ENCODE measurements around the gene OR8H3. TPM values are rescaled to one million over a fixed set of nuclear protein-coding genes. Genes with fewer than 3 reads are reported as not detected.

The OR8H3 gene, protein sequence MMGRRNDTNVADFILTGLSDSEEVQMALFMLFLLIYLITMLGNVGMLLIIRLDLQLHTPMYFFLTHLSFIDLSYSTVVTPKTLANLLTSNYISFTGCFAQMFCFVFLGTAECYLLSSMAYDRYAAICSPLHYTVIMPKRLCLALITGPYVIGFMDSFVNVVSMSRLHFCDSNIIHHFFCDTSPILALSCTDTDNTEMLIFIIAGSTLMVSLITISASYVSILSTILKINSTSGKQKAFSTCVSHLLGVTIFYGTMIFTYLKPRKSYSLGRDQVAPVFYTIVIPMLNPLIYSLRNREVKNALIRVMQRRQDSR
- total RNA-seq, result not detected in 2 replicates

DNA sequence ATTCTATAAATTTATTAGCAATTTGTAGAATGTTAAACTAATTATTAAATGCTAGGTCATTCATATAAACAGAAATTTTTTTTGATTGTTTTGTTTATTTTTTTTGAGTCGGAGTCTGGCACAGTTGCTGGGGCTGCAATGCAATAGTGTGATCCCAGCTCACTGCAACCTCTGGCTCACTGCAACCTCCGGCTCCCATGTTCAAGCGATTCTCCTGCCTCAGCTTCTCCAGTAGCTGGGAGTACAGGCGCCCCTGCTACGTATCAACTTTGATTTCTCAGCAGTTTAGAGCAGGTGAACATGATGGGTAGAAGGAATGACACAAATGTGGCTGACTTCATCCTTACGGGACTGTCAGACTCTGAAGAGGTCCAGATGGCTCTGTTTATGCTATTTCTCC lies at the start of gene OR8H3:
OR8H3 (plus strand) TSS at position 301 of the 400 bp plus-strand sequence; CDS start at position 301, 0 bp downstream.

DNA sequence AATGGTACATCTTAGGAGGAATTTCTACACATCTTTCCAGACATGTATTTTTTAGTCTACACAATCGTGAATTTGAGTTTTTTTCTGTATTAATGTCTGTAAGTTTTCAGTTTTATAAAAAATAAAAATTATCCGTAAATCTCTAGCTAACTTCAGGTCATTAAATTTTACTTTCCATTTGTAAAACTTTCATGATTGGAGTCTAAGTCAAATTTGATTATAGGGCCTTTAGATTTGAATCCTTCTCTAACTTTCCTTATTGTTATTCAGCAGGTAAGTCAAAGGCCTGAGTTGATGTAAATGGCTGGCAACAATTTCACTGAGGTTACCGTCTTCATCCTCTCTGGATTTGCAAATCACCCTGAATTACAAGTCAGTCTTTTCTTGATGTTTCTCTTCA lies 29.2 kb upstream of the OR8H3 start, which contains the start of gene OR8I2:
OR8I2 (plus strand) TSS at position 301 of the 400 bp plus-strand sequence; CDS start at position 301, 0 bp downstream.

DNA sequence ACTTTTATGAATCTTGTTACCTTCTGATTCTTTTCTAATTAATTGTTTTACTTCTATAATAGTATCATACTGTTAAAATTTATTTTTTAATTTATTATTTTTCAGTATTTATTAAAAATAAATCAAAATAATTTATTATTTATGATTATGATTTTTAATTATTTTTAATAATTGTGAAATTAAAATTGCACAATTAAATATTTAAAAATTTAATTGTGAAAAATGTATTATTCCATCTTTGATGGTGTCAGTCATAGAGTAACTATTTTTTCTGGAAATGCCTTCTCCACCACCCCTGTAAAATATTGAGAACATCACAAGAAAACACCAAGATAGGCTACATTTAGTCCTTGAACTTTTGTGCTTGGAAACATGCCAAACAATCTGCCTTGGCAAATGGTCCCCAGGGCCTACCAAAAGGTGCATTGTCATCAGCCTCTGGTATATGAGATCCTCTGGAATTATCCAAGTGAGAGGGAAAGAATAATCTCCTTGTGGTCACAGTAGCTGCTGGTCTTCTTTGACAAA lies 18.9 kb upstream of the OR8H3 start, which contains the start of gene OR8H2:
OR8H2 (plus strand) TSS at position 478 of the 528 bp plus-strand sequence. CDS start 1,356 bp downstream, outside the sequence.

DNA sequence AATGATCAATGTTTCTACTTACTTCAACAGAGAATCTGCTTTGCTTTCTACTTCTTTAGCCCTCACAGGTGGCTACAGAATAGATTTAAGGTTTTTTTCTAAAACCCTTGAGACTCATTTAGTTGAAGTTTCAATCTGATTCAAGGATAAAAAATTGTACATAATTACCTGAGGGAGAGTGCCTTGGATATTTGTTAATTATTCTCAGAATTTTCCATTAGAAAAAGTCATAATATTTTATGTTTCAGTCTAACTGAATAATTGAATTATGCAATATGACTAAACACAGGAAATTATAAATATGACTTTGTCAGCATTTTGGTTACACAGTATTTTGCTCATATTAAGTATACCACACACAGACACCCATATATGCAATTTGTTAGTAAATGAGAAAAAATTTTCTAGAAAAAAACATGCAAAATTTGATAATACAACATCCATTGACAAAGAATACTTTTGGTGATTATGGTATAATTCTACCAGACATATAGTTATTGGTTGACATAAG lies 18.0 kb downstream of the OR8H3 start, which contains the start of gene OR8J3:
OR8J3 (minus strand) TSS at position 51 of the 511 bp plus-strand sequence. CDS start 2,483 bp downstream, outside the sequence.

DNA sequence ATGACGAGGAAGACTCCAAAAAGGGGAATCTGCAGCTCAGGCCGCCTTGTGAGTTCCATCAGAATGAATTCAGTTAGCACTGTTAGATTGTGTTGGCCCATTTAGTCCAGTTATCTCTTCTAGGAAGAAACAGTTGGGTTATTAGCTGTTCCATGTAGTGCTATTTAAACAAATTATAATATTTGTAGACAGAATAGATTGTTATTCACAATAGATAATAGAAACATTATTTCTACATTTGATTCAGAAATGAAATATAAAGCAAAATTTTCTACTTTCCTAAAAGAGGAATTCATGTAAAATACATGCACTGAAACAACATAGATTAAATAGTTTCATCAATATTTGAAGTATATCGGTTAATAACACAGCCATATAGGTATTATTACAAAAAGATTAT lies 38.0 kb downstream of the OR8H3 start, which contains the start of gene OR8K5:
OR8K5 (minus strand) TSS at position 101 of the 400 bp plus-strand sequence; CDS start at position 101, 0 bp downstream.

Other genes with a start within 250 kb of the OR8H3 start
- gene TRIM51, start 239.1 kb upstream of the OR8H3 start, total RNA-seq, result not detected in 2 replicates
- not detected in 2 replicates for gene OR5W2, start 207.8 kb upstream of the OR8H3 start, total RNA-seq
- not detected in 2 replicates for gene OR5I1, start 186.0 kb upstream of the OR8H3 start, total RNA-seq
- not detected in 2 replicates for gene OR10AG1, start 152.4 kb upstream of the OR8H3 start, total RNA-seq
- gene OR5F1, start 127.7 kb upstream of the OR8H3 start, total RNA-seq, result not detected in 2 replicates
- gene OR5AS1, start 94.7 kb upstream of the OR8H3 start, total RNA-seq, result not detected in 2 replicates
- gene OR8I2, start 29.1 kb upstream of the OR8H3 start, total RNA-seq, result not detected in 2 replicates
- gene OR8H2, start 18.7 kb upstream of the OR8H3 start, total RNA-seq, result not detected in 2 replicates
- gene OR8J3, start 17.8 kb downstream of the OR8H3 start, total RNA-seq, result not detected in 2 replicates
- gene OR8K5, start 37.9 kb downstream of the OR8H3 start, total RNA-seq, result not detected in 2 replicates
- not detected in 2 replicates for gene OR5J2, start 54.2 kb downstream of the OR8H3 start, total RNA-seq
- not detected in 2 replicates for gene OR5T2, start 111.9 kb downstream of the OR8H3 start, total RNA-seq
- not detected in 2 replicates for gene OR5T3, start 129.9 kb downstream of the OR8H3 start, total RNA-seq
- not detected in 2 replicates for gene OR5T1, start 151.8 kb downstream of the OR8H3 start, total RNA-seq
- not detected in 2 replicates for gene OR8H1, start 169.9 kb downstream of the OR8H3 start, total RNA-seq
- not detected in 2 replicates for gene OR8K3, start 192.8 kb downstream of the OR8H3 start, total RNA-seq
- gene OR8K1, start 223.7 kb downstream of the OR8H3 start, total RNA-seq, result not detected in 2 replicates
- gene OR8J1, start 231.9 kb downstream of the OR8H3 start, total RNA-seq, result not detected in 2 replicates